Parathyroid adenoma (tissue), 2 donors: ENCODE data around the gene STRIP2.

ENCODE experiments used
- H2AFZ ChIP-seq: fragments of 300-600 bp; sonication (generic); one replicate; pipeline ENCODE4 v1.7.0; 2017; ENCODE audit warnings: antibody characterized with exemption, mild to moderate bottlenecking
- H3K27ac ChIP-seq: fragments of 300-600 bp; sonication (generic); one replicate; pipeline ENCODE4 v1.7.0; 2017
- H3K27me3 ChIP-seq: fragments of 300-600 bp; sonication (generic); one replicate; pipeline ENCODE4 v1.7.0; 2017; ENCODE audit warnings: low read length; ENCODE audit not compliant: control insufficient read depth, insufficient read depth
- H3K36me3 ChIP-seq: fragments of 300-600 bp; sonication (generic); one replicate; pipeline ENCODE4 v1.7.0; 2017; ENCODE audit warnings: low read length; ENCODE audit not compliant: control insufficient read depth, insufficient read depth
- H3K4me1 ChIP-seq: fragments of 300-600 bp; sonication (generic); one replicate; pipeline ENCODE4 v1.7.0; 2017; ENCODE audit warnings: control low read depth
- H3K4me2 ChIP-seq: fragments of 300-600 bp; sonication (generic); one replicate; pipeline ENCODE4 v1.7.0; 2017; ENCODE audit warnings: low read length
- H3K4me3 ChIP-seq: fragments of 300-600 bp; sonication (generic); one replicate; pipeline ENCODE4 v1.7.0; 2017; ENCODE audit warnings: low read depth, low read length
- H3K79me2 ChIP-seq: fragments of 300-600 bp; sonication (generic); one replicate; pipeline ENCODE4 v1.7.0; 2017; ENCODE audit warnings: control low read depth
- H3K9ac ChIP-seq: fragments of 300-600 bp; sonication (generic); one replicate; pipeline ENCODE4 v1.7.0; 2017; ENCODE audit warnings: mild to moderate bottlenecking
- H3K9me3 ChIP-seq: fragments of 300-600 bp; sonication (generic); one replicate; pipeline ENCODE4 v1.7.0; 2017; ENCODE audit warnings: low read length; ENCODE audit not compliant: control insufficient read depth
- CTCF ChIP-seq: fragments of 300-600 bp; sonication (generic); IDR thresholded peaks from one replicate; pipeline ENCODE4 v1.7.0; 2017; ENCODE audit warnings: antibody characterized with exemption, mild to moderate bottlenecking
- donor health status: primary hyperparathyroidism.

STRIP2 gene

DNA sequence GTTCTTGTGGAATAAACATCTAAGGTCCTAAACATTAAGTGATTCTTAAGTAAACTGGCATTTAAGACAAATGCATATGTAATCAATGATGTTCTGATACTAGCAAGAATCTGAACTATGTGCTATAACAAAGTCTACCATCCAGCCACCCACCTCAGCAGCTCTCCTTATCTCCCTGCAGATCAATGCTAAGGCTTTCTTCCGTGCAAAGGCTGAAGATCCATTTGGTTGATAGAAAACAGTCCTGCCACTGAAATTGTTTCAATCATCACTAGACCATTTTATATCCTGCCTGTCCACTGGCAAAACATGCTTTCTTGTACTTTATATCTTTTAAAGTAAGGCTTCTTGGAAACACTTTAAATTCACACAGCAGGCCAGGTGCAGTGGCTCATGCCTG is 61.8 kb downstream of the STRIP2 start:
- no peaks in the 10 kb centered on the region for H3K27me3 ChIP-seq
- no peak overlapping the region for H2AFZ ChIP-seq
- H3K4me1 ChIP-seq: peaks cover 15% of the 10 kb centered on the region
- H3K36me3 ChIP-seq: no peaks in the 10 kb centered on the region
- H3K4me2 ChIP-seq: no peak overlapping the region
- H3K79me2 ChIP-seq: no peaks in the 10 kb centered on the region
- H3K9me3 ChIP-seq: no peaks in the 10 kb centered on the region
- H3K9ac ChIP-seq: no peak overlapping the region
- no peak for TF ChIP-seq CTCF
- peak overlapping the region; percentile 22 for H3K27ac ChIP-seq
- H3K4me3 ChIP-seq: no peak overlapping the region

- Histone ChIP-seq H3K9me3 (no peaks in the 10 kb centered on the region), H3K4me3 (no peak overlapping the region), H3K27me3 (no peaks in the 10 kb centered on the region), H3K79me2 (no peaks in the 10 kb centered on the region), H2AFZ (no peak overlapping the region), H3K4me2 (no peak overlapping the region), H3K27ac (no peak overlapping the region), H3K4me1 (peaks cover 18% of the 10 kb centered on the region), H3K9ac (no peak overlapping the region), H3K36me3 (no peaks in the 10 kb centered on the region)
- TF ChIP-seq CTCF: no peak
Measured at GRCh38 chr7:129496653-129497052, 62.4 kb downstream of the STRIP2 start.

DNA sequence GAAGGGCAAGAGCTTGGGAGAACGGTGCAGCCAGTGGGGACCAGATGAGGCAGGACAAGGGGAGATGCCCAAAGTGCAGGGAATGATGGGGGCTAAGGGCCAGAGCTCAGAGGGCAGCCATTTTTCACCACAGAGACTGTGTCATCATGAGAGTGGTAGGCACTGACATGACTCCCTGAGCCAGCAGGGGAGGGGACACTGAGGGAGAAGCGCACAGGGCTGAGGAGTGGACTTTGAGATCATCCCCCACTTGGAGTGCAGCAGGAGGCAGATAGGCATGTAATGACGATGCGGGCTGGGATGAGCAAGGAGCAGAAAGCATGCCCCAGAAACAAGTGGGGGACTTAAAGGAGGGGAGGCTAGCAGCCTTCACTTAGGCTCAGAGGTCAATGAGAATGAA is 62.9 kb downstream of the STRIP2 start:
- H3K4me1 ChIP-seq: peaks cover 18% of the 10 kb centered on the region
- H3K36me3 ChIP-seq: no peaks in the 10 kb centered on the region
- H3K79me2 ChIP-seq: no peaks in the 10 kb centered on the region
- H3K9me3 ChIP-seq: no peaks in the 10 kb centered on the region
- no peak overlapping the region for H3K4me2 ChIP-seq
- H3K9ac ChIP-seq: no peak overlapping the region
- no peaks in the 10 kb centered on the region for H3K27me3 ChIP-seq
- H2AFZ ChIP-seq: no peak overlapping the region
- H3K27ac ChIP-seq: no peak overlapping the region
- TF ChIP-seq CTCF: no peak
- H3K4me3 ChIP-seq: no peak overlapping the region

GRCh38 chr7:129498021-129498420 is 63.8 kb downstream of the STRIP2 start:
- no peaks in the 10 kb centered on the region for H3K79me2 ChIP-seq
- no peaks in the 10 kb centered on the region for H3K36me3 ChIP-seq
- no peaks in the 10 kb centered on the region for H3K9me3 ChIP-seq
- no peaks in the 10 kb centered on the region for H3K27me3 ChIP-seq
- H3K27ac ChIP-seq: no peak overlapping the region
- no peak overlapping the region for H3K4me2 ChIP-seq
- no peak overlapping the region for H3K4me3 ChIP-seq
- peak overlapping the region; percentile 34 for H2AFZ ChIP-seq
- TF ChIP-seq CTCF: no peak
- H3K4me1 ChIP-seq: peaks cover 18% of the 10 kb centered on the region
- no peak overlapping the region for H3K9ac ChIP-seq

DNA sequence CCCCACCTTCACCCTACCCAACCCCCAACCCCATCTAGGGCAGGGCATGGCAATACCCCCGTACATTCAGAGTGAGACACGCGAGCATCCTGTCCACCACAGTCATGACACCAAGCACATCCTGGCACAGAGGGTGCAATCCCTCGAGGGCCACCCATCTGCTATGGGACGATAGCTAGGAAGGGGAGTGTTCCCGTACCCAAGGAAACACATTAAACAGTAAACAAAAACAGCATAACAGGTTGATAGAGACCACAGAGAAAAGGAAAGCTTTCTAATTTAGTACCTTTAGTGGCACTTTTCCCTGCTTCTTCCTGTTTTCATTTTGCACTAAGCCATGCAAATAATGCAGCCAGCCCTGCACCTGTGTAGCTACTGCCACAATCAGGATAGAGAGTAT is 65.8 kb downstream of the STRIP2 start:
- Histone ChIP-seq H3K9me3 (no peaks in the 10 kb centered on the region), H3K79me2 (no peaks in the 10 kb centered on the region), H3K27ac (no peak overlapping the region), H2AFZ (no peak overlapping the region), H3K4me2 (no peak overlapping the region), H3K27me3 (no peaks in the 10 kb centered on the region), H3K9ac (no peak overlapping the region), H3K36me3 (no peaks in the 10 kb centered on the region), H3K4me3 (no peak overlapping the region), H3K4me1 (peaks cover 18% of the 10 kb centered on the region)
- no peak for TF ChIP-seq CTCF
